AG10803 (cell line): ENCODE results near the gene CEP112.

Experiments
- DNase-seq: peaks from one replicate; pipeline ENCODE4 v3.0.0; 2010; ENCODE audit warnings: low read depth
- H3K4me3 ChIP-seq: 2 replicates; pipeline ENCODE4 v1.5.1; 2011; ENCODE audit warnings: mild to moderate bottlenecking, low read length, control low read depth
- TF ChIP-seq, protein P1 (sequence below): conservative IDR thresholded peaks from 2 replicates; pipeline ENCODE4 v1.5.1; 2011; ENCODE audit warnings: mild to moderate bottlenecking, low read length, control low read depth, inconsistent platforms

CEP112 gene

DNA sequence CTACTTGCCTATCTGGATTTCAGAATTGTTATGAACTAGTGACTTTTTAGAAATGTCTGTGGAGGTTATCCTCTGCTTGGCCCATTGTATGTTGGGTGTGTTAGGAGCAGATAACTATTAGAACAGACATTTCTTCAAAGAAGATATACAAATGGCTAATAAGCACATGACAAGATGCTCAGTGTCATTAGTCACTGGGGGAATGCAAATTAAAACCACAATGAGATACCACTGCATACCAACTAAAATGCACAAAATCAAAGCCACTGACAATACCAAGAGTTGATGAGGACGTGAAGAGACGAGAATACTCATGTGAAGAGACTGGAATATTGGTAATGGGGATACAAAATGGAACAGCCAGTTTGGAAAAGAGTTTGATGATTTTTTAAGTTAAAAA is 39.2 kb downstream of the CEP112 start:
- TF ChIP-seq, protein P1, sequence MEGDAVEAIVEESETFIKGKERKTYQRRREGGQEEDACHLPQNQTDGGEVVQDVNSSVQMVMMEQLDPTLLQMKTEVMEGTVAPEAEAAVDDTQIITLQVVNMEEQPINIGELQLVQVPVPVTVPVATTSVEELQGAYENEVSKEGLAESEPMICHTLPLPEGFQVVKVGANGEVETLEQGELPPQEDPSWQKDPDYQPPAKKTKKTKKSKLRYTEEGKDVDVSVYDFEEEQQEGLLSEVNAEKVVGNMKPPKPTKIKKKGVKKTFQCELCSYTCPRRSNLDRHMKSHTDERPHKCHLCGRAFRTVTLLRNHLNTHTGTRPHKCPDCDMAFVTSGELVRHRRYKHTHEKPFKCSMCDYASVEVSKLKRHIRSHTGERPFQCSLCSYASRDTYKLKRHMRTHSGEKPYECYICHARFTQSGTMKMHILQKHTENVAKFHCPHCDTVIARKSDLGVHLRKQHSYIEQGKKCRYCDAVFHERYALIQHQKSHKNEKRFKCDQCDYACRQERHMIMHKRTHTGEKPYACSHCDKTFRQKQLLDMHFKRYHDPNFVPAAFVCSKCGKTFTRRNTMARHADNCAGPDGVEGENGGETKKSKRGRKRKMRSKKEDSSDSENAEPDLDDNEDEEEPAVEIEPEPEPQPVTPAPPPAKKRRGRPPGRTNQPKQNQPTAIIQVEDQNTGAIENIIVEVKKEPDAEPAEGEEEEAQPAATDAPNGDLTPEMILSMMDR, result no peak
- H3K4me3 ChIP-seq, result no peak overlapping the region
- peak; percentile 51 for DNase-seq

DNA sequence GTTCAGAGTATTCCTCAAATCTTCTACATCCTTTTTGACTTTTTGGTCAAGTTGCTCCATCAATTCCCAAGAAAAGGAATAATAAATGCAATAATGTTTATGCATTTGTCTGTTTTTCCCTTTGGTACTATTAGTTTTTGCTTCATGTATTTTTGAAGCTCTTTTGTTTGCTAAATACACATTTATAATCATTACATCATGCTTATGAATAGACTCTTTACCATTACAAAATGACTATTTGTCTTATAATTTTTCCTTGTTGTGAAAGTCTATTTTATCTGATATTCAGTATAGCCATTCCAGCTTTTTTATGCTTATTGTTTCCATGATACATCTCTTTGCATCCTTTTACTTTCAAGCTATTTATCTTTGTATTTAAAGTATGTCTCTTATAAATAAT is 41.2 kb downstream of the CEP112 start:
- TF ChIP-seq, protein P1, result no peak
- DNase-seq, result no peak
- H3K4me3 ChIP-seq, result no peak overlapping the region

DNA sequence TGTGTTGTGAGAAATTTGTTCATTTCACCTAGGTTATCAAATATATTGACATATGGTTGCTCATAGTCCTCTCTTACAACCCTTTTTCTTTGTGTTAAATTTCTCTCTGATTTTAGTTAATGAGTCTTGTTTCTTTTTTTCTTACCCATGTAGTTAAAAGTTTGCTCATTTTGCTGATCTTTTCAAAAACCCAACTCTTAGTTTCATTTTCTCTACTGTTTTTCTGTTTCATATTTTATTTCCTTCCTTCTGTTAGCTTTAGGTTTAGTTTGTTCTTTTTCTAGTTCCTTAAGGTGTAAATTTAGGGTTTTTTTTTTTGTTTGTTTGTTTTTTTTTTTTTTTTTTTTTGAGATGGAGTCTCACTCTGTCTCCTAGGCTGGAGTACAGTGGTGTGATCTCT is 42.4 kb downstream of the CEP112 start:
- H3K4me3 ChIP-seq, result no peak overlapping the region
- TF ChIP-seq, protein P1, result no peak

DNA sequence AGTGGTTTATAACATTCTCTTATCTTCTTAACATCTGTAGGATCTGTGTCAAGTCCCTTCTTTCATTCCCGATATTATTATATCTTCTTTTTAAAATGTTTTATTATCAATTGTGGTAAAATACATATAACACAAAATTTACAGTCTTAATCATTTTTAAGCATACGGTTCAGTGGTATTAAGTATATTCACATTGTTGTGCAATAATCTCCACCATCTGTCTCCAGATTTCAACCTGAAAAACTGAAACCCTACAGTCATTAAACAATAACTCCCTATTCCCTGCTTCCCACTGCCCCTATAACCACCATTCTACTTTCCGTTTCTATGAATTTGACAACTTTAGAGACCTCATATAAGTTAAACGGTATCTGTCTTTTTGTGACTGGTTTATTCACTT is 45.5 kb downstream of the CEP112 start:
- H3K4me3 ChIP-seq, result no peak overlapping the region
- no peak for DNase-seq
- TF ChIP-seq, protein P1, result no peak

More for the DNA sequence above, 42.4 kb downstream of the CEP112 start:
- no peak for DNase-seq

DNA sequence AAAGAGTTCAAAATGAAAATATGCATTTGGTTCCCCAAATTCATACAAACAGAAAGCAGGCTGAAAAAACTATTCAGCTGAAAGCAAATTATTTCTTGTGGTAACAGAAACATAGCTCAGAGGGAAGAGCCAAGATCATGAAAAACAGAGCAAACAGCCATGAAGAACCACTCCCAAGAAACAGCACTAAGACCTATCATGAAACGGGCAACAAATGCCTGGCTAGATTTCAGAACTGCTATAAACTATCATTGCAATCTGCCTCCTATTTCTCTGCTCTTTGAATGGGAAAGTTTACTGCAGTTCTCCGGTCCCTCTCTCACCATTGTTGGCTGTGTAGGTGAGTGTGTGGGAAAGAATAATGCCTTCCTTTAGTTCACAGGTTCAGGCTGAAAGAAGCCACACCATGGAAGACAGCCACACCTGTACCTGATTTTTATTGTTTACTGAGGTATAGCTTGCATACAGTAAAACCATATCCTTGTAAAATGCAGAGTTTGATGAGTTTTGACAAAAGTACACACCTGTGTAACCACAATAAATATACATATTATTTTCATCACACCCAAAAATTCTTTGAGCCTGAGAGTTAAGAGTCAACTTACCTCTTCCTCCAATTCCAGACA is 48.2 kb downstream of the CEP112 start:
- H3K4me3 ChIP-seq, result no peak overlapping the region
- TF ChIP-seq, protein P1, result no peak
- DNase-seq, result peak; percentile 3

DNA sequence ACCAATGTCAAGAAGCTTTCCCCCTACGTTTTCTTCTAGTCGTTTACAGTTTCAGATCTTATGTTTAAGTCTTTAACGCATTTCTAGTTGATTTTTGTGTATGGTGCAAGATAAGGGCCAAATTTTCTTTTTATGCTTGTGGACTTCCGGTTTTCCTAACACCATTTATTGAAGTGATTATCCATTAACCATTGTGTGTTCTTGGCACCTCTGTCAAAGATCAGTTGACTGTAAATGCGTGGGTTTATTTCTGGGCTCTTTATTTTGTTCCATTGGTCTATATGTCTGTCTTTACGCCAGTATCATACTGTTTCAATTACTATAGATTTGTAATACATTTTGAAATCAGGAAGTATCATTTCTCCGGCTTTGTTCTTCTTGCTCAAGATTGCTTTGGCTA is 49.5 kb downstream of the CEP112 start:
- TF ChIP-seq, protein P1, result no peak
- no peak overlapping the region for H3K4me3 ChIP-seq
- DNase-seq, result no peak

DNA sequence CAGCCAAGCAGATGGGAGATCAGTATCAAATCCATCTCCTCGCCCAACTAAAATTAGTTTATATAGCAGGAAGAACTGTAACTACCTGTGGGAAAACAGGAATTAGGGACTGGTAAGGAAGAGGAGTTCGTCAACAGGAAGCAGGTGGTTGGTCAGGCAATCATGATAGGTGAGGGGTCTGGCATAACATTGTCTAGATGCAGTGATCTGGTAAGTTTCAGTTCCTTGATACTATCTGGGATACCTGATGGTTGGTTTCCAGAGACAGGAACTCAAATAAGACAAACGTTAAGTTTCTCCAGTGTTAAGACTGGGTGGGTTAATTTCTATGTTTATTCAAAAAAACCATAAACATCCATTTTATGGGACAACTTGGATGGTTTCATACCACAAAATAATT is 53.8 kb downstream of the CEP112 start:
- TF ChIP-seq, protein P1, result no peak
- no peak for DNase-seq
- no peak overlapping the region for H3K4me3 ChIP-seq
